ENCODE measurements around the gene SERPINA10. TPM values are rescaled to one million over a fixed set of nuclear protein-coding genes. Genes with fewer than 3 reads are reported as not detected.

The SERPINA10 gene
- total RNA-seq, 1 donor from 2014 or later: not detected

DNA sequence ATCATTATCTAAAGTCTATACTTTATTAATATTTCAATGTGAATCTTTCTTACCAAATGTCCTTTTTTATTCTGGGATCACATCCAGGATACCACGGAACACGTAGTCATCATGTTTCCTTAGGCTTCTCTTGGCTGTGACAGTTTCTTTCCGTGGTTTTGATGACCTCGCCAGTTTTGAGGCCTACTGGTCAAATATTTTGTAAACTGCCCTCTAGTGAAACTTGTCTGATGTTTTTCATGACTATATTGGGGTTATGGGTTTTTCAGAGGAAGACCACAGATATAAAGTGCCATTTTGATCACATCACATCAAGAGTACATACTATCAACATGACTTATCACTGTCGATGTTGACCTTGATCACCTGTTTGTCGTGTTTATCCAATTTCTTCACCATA lies 44.2 kb upstream of the SERPINA10 start:
- intact Hi-C loops (cut with micrococcal nuclease): no loop called here
- H3K9me3 ChIP-seq (replicated peaks): no peaks in the 10 kb centered on the region
- H3K27me3 ChIP-seq (ENCODE audit: low read depth): peaks cover 15% of the 10 kb centered on the region
- H3K4me1 ChIP-seq: peaks cover 7% of the 10 kb centered on the region
- H3K4me3 ChIP-seq: no peak overlapping the region
- TF ChIP-seq, protein P1, sequence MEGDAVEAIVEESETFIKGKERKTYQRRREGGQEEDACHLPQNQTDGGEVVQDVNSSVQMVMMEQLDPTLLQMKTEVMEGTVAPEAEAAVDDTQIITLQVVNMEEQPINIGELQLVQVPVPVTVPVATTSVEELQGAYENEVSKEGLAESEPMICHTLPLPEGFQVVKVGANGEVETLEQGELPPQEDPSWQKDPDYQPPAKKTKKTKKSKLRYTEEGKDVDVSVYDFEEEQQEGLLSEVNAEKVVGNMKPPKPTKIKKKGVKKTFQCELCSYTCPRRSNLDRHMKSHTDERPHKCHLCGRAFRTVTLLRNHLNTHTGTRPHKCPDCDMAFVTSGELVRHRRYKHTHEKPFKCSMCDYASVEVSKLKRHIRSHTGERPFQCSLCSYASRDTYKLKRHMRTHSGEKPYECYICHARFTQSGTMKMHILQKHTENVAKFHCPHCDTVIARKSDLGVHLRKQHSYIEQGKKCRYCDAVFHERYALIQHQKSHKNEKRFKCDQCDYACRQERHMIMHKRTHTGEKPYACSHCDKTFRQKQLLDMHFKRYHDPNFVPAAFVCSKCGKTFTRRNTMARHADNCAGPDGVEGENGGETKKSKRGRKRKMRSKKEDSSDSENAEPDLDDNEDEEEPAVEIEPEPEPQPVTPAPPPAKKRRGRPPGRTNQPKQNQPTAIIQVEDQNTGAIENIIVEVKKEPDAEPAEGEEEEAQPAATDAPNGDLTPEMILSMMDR (IDR thresholded peaks at IDR 0.05; ENCODE audit: borderline replicate concordance): no peak
- no peak for DNase-seq
- H3K27ac ChIP-seq (replicated peaks): no peak overlapping the region
- H3K36me3 ChIP-seq: no peaks in the 10 kb centered on the region

DNA sequence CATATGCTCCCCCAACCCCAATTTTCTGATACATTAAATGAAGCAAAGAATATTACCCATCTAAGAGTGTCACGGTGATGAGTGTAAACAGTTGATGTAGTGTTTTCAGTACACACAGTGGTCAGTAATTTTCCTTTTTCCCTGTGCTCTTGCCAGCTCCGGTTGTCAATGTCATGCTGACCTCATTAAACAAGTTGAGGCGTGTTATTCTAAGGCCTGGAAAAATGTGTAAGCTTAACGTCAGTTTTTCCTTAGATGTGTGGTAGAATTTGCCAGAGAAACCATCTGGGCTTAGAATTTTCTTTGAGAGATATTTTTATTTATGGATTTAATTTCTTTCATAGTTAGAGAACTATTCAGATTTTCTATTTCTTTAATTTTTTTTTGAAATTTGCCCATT lies 41.8 kb upstream of the SERPINA10 start:
- Histone ChIP-seq H3K4me3 (no peak overlapping the region), H3K36me3 (no peaks in the 10 kb centered on the region), H3K27ac (replicated peaks) (no peak overlapping the region), H3K4me1 (no peaks in the 10 kb centered on the region), H3K9me3 (replicated peaks) (no peaks in the 10 kb centered on the region), H3K27me3 (ENCODE audit: low read depth) (peaks cover 33% of the 10 kb centered on the region)
- TF ChIP-seq, protein P1 (IDR thresholded peaks at IDR 0.05; ENCODE audit: borderline replicate concordance): no peak
- intact Hi-C loops (cut with micrococcal nuclease): no loop called here
- no peak for DNase-seq

DNA sequence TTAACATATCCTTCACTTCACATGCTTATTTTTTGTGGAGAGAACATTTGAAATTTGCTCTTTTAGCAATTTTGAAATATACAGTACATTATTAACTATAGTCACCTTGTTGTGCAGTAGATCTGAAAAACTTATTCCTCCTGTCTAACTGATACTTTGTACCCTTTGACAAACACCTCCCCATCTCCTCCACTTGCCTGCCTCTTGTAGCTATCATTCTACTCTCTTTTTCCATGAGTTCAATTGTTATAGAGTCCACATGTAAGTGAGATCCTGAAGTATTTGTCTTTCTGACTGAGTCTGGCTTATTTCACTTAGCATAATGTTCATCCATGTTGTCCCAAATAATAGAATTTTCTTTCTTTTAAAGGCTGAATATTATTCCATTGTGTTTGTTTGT lies 39.5 kb upstream of the SERPINA10 start:
- intact Hi-C loops (cut with micrococcal nuclease): no loop called here
- Histone ChIP-seq H3K36me3 (no peaks in the 10 kb centered on the region), H3K4me1 (no peaks in the 10 kb centered on the region), H3K27ac (replicated peaks) (no peak overlapping the region), H3K4me3 (no peak overlapping the region), H3K9me3 (replicated peaks) (no peaks in the 10 kb centered on the region), H3K27me3 (ENCODE audit: low read depth) (peaks cover 33% of the 10 kb centered on the region)
- TF ChIP-seq, protein P1 (IDR thresholded peaks at IDR 0.05; ENCODE audit: borderline replicate concordance): no peak
- DNase-seq: no peak

DNA sequence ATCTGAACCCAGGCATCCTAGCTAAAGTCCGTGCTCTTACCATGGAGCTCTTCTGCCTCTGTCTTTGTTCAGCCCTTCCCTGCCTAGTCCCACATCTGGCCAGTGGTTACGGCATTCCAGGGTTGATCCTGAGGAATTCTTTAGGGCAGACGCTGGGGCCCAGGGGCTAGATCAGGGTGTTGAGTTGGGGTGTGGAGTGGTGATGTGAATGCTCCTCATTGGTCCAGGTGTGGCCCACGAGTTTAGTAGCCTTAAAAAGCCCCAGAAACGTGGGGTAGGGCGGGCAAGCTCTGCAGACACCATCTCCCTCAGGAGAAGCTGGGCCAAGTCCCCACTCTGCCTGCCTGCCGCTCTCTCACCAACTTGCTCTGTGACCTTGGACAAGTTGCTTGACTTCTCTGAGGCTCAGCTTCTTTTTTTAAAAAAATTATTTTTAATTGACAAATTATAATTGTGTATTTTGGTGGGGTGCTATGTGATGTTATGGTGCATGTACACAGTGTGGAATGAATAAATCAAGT lies 39.1 kb upstream of the SERPINA10 start:
- intact Hi-C loops (cut with micrococcal nuclease): no loop called here
- Histone ChIP-seq H3K9me3 (replicated peaks) (no peaks in the 10 kb centered on the region), H3K27ac (replicated peaks) (no peak overlapping the region), H3K4me1 (no peaks in the 10 kb centered on the region), H3K4me3 (no peak overlapping the region), H3K27me3 (ENCODE audit: low read depth) (peaks cover 29% of the 10 kb centered on the region), H3K36me3 (no peaks in the 10 kb centered on the region)
- DNase-seq: no peak
- TF ChIP-seq, protein P1 (IDR thresholded peaks at IDR 0.05; ENCODE audit: borderline replicate concordance): no peak

DNA sequence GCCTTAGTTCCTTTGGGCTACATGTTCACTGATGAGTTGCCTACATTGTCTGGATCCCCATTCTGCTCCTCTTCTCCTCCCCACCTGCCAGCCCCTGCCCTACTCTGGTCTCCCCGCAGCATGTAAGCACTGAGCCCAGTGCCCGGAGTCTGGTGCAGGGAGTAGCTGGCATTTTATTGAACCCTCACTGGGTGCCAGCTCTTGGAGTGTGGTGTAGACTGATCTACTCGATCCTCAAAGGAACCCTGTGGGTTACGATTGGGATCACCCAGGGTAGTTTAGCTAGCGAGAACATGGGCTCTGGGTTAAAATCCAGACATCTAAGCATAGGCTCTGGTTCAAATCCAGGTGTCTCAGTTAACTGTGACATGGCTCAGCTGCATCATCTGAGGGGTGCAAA lies 38.4 kb upstream of the SERPINA10 start:
- H3K27ac ChIP-seq (replicated peaks): no peak overlapping the region
- H3K9me3 ChIP-seq (replicated peaks): peaks cover 3% of the 10 kb centered on the region
- H3K27me3 ChIP-seq (ENCODE audit: low read depth): peaks cover 27% of the 10 kb centered on the region
- H3K36me3 ChIP-seq: no peaks in the 10 kb centered on the region
- DNase-seq: no peak
- intact Hi-C loops (cut with micrococcal nuclease): no loop called here
- TF ChIP-seq, protein P1 (IDR thresholded peaks at IDR 0.05; ENCODE audit: borderline replicate concordance): no peak
- no peaks in the 10 kb centered on the region for H3K4me1 ChIP-seq
- no peak overlapping the region for H3K4me3 ChIP-seq
